ENCODE data around the gene ATG9B. TPM values are rescaled to one million over a fixed set of nuclear protein-coding genes. Genes with fewer than 3 reads are reported as not detected.

ATG9B gene
- total RNA-seq, 1 experiment from 2014 or later: 2.1 TPM

DNA sequence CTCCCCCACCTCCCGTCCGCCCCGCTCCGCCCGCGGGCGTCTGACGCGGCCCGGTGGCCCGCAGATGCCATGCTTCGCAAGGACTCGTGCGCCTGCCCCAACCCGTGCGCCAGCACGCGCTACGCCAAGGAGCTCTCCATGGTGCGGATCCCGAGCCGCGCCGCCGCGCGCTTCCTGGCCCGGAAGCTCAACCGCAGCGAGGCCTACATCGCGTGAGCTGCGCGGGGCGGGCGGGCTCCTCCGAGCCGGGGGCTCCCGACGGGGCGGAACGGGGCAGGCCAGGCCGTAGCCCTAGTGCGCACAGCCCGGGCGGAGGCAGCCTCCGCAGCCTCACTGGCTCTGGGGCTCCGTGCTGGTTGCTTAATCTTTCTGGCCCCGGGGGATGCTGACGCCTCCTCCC lies 26.8 kb upstream of the ATG9B start:
- Histone ChIP-seq H3K4me3 (replicated peaks in 1 of 2; ENCODE audit: low read depth in 1 of 2, low read length in 2 of 2) (no peak overlapping the region), H3K79me2 (ENCODE audit: insufficient read depth, low read length) (no peaks in the 10 kb centered on the region), H3K9ac (ENCODE audit: low read length) (no peak overlapping the region), H3K36me3 (ENCODE audit: control insufficient read depth in 1 of 2, insufficient read depth in 2 of 2, low read length in 2 of 2) (no peaks in the 10 kb centered on the region), H3K27ac (ENCODE audit: low read depth, low read length) (no peak overlapping the region), H4K20me1 (ENCODE audit: insufficient read depth) (no peaks in the 10 kb centered on the region), H3K27me3 (ENCODE audit: insufficient read depth, low read length) (no peaks in the 10 kb centered on the region), H3K9me3 (ENCODE audit: control insufficient read depth in 1 of 2, insufficient read depth in 1 of 2, low read depth in 1 of 2, low read length in 2 of 2) (no peaks in the 10 kb centered on the region), H3K4me2 (ENCODE audit: low read length) (no peak overlapping the region), H3K9me2 (ENCODE audit: insufficient read depth) (no peaks in the 10 kb centered on the region), H3K4me1 (ENCODE audit: control insufficient read depth in 1 of 2, insufficient read depth in 2 of 2, low read length in 2 of 2) (no peaks in the 10 kb centered on the region), H2AFZ (ENCODE audit: low read depth, low read length, poor library complexity, severe bottlenecking) (no peak overlapping the region)
- CTCF ChIA-PET: no interaction called here
- DNase-seq (ENCODE audit: low read depth, low spot score): no peak
- POLR2A ChIA-PET: interaction anchor here (0.7 kb wide), 1 partner anchor 20 kb away, joined by 3 read pairs; no protein-coding TSS in a partner anchor
- ATAC-seq: no peak
- intact Hi-C loops (cut with micrococcal nuclease): no loop called here
- TF ChIP-seq, protein P1, sequence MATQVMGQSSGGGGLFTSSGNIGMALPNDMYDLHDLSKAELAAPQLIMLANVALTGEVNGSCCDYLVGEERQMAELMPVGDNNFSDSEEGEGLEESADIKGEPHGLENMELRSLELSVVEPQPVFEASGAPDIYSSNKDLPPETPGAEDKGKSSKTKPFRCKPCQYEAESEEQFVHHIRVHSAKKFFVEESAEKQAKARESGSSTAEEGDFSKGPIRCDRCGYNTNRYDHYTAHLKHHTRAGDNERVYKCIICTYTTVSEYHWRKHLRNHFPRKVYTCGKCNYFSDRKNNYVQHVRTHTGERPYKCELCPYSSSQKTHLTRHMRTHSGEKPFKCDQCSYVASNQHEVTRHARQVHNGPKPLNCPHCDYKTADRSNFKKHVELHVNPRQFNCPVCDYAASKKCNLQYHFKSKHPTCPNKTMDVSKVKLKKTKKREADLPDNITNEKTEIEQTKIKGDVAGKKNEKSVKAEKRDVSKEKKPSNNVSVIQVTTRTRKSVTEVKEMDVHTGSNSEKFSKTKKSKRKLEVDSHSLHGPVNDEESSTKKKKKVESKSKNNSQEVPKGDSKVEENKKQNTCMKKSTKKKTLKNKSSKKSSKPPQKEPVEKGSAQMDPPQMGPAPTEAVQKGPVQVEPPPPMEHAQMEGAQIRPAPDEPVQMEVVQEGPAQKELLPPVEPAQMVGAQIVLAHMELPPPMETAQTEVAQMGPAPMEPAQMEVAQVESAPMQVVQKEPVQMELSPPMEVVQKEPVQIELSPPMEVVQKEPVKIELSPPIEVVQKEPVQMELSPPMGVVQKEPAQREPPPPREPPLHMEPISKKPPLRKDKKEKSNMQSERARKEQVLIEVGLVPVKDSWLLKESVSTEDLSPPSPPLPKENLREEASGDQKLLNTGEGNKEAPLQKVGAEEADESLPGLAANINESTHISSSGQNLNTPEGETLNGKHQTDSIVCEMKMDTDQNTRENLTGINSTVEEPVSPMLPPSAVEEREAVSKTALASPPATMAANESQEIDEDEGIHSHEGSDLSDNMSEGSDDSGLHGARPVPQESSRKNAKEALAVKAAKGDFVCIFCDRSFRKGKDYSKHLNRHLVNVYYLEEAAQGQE (IDR thresholded peaks at IDR 0.05; ENCODE audit: low read depth): no peak
- TF ChIP-seq POLR2A (IDR thresholded peaks at IDR 0.05; ENCODE audit: borderline replicate concordance, extremely low read depth, insufficient read depth, insufficient read length) (no peak), CBX3 (IDR thresholded peaks at IDR 0.05; ENCODE audit: low read depth) (no peak), POLR2AphosphoS5 (IDR thresholded peaks at IDR 0.05; ENCODE audit: low read depth, low read length) (no peak), EZH2phosphoT487 (IDR thresholded peaks at IDR 0.05; ENCODE audit: borderline replicate concordance) (no peak)
- TF ChIP-seq, protein P2, sequence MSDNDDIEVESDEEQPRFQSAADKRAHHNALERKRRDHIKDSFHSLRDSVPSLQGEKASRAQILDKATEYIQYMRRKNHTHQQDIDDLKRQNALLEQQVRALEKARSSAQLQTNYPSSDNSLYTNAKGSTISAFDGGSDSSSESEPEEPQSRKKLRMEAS (IDR thresholded peaks at IDR 0.05): no peak
- RAD21 ChIA-PET (ENCODE audit: low non-redundant PET in 1 of 2, low total read pairs in 2 of 2, uncharacterized antibody in 2 of 2, unreplicated experiment in 2 of 2): no interaction called here
- no TSS peak for BruUV-seq (replicated peaks)
